Spinal cord (tissue), 10 donors: ENCODE measurements around the gene RXFP3. TPM values are rescaled to one million over a fixed set of nuclear protein-coding genes. Genes with fewer than 3 reads are reported as not detected.
A peak's percentile ranks its signal among the peaks of the same experiment; 100 is the strongest.

ENCODE experiments used
- DNase-seq, 6 donors: peaks; one replicate each; pipeline versions ENCODE4 v3.0.0 to v3.0.0-alpha.2; 2013 to 2015; ENCODE audit warnings: low spot score in 6 of 6, low read depth in 4 of 6
- H3K27ac ChIP-seq: one replicate; pipeline ENCODE4 v1.5.1; 2013; ENCODE audit warnings: low read depth, low read length, control low read depth
- H3K27me3 ChIP-seq: one replicate; pipeline ENCODE4 v1.6.1; 2013; ENCODE audit warnings: low read length; ENCODE audit not compliant: control insufficient read depth, insufficient read depth
- H3K36me3 ChIP-seq: one replicate; pipeline ENCODE4 v1.6.1; 2013; ENCODE audit warnings: low read length; ENCODE audit not compliant: control insufficient read depth, insufficient read depth
- H3K4me1 ChIP-seq: one replicate; pipeline ENCODE4 v1.6.1; 2013; ENCODE audit warnings: low read length; ENCODE audit not compliant: control insufficient read depth, insufficient read depth
- H3K4me3 ChIP-seq: one replicate; pipeline ENCODE4 v1.5.1; 2013; ENCODE audit warnings: low read depth, low read length, control low read depth
- H3K9me3 ChIP-seq: one replicate; pipeline ENCODE4 v1.6.1; 2013; ENCODE audit warnings: low read length; ENCODE audit not compliant: control insufficient read depth, insufficient read depth
- WGBS: methylation state at CpG from one replicate; pipeline ENCODE4 v1.1.5; 2013; ENCODE audit warnings: missing lambda C conversion rate; ENCODE audit not compliant: insufficient coverage; 5-methylcytosine and 5-hydroxymethylcytosine counted together
- long read RNA-seq, 4 donors: transcript quantifications; one replicate each; lab custom pipeline, GENCODE V29; 2026
- polyA plus RNA-seq, 2 donors: library from polyadenylated mRNA; unstranded; fragments of 120-200 nt; gene quantifications; one replicate each; pipeline ENCODE4 v1.2.1, GENCODE V29; 2013; ENCODE audit not compliant: insufficient read length in 2 of 2
- total RNA-seq, 2 donors: library from RNA; depleted of rRNA in 1 of 2; stranded (reverse); fragments of 120-200 nt in 1 of 2; fragments of >200 nt in 1 of 2; gene quantifications; one replicate each; pipeline versions ENCODE4 v1.2.3 to v1.2.4, GENCODE V29; 2013 to 2014
- donor health status: healthy.

Gene RXFP3
- total RNA-seq (under 1 TPM; 0.28 to 0.89 TPM), polyA plus RNA-seq (under 1 TPM; 0.54 to 0.59 TPM)
- long read RNA-seq, donor 1, partial matches to known transcripts, result 0 of 2 reads
- long read RNA-seq, donor 1, other reads (novel, unspliced or antisense), result 0 of 2 reads
- long read RNA-seq, donor 2, result 0 reads
- long read RNA-seq, donor 3, result 0 reads
- long read RNA-seq, donor 4, result 0 reads

- H3K27ac ChIP-seq, result no peak within 1 kb of the TSS
- peaks cover 33% of the 10 kb centered on the region for H3K4me1 ChIP-seq
- no peaks in the 10 kb centered on the region for H3K9me3 ChIP-seq
- H3K4me3 ChIP-seq, result peak within 1 kb of the TSS; percentile 16
- H3K27me3 ChIP-seq, result peaks cover 54% of the 10 kb centered on the region
- 3% methylated on average over 45 of the region's 45 CpGs for WGBS
- H3K36me3 ChIP-seq, result no peaks in the 10 kb centered on the region
- peak in 2 of 6 donors; percentile 40 to 49 for DNase-seq
Observed at GRCh38 chr5:33936381-33937016, at the start of gene RXFP3. TSS of gene RXFP3 (plus strand) at chr5:33936386. CDS start at chr5:33936741, 355 bp downstream.

- no peaks in the 10 kb centered on the region for H3K36me3 ChIP-seq
- H3K9me3 ChIP-seq, result no peaks in the 10 kb centered on the region
- DNase-seq, result no peak
- H3K27me3 ChIP-seq, result peaks cover 11% of the 10 kb centered on the region
- peaks cover 12% of the 10 kb centered on the region for H3K4me1 ChIP-seq
- no CpG with 5 or more reads among the region's 3 CpGs for WGBS
- no peak overlapping the region for H3K4me3 ChIP-seq
- H3K27ac ChIP-seq, result no peak overlapping the region
Observed at GRCh38 chr5:33887268-33887667, 48.9 kb upstream of the RXFP3 start.

- peak in 1 of 6 donors; percentile 9 for DNase-seq
- 100% methylated on average over 1 of the region's 4 CpGs for WGBS
- Histone ChIP-seq H3K9me3 (peaks cover 2% of the 10 kb centered on the region), H3K4me1 (peaks cover 18% of the 10 kb centered on the region), H3K36me3 (no peaks in the 10 kb centered on the region), H3K27ac (no peak overlapping the region), H3K27me3 (peaks cover 13% of the 10 kb centered on the region), H3K4me3 (no peak overlapping the region)
Observed at GRCh38 chr5:33888587-33888986, 47.6 kb upstream of the RXFP3 start.

- DNase-seq, result peak in 4 of 6 donors; percentile 7 to 70 (median 14)
- Histone ChIP-seq H3K27ac (peak overlapping the region; percentile 26), H3K36me3 (no peaks in the 10 kb centered on the region), H3K9me3 (peaks cover 5% of the 10 kb centered on the region), H3K4me1 (peaks cover 18% of the 10 kb centered on the region), H3K27me3 (peaks cover 13% of the 10 kb centered on the region), H3K4me3 (peak overlapping the region; percentile 51)
- WGBS, result 49% methylated on average over 11 of the region's 12 CpGs
Observed at GRCh38 chr5:33890131-33891032, 45.8 kb upstream of the RXFP3 start.

- Histone ChIP-seq H3K27ac (peak overlapping the region; percentile 67), H3K4me3 (peak overlapping the region; percentile 51), H3K9me3 (peaks cover 5% of the 10 kb centered on the region), H3K27me3 (peaks cover 13% of the 10 kb centered on the region), H3K4me1 (peaks cover 18% of the 10 kb centered on the region), H3K36me3 (no peaks in the 10 kb centered on the region)
- DNase-seq, result peak in 1 of 6 donors; percentile 27
- WGBS, result 4% methylated on average over 3 of the region's 6 CpGs
Observed at GRCh38 chr5:33891446-33891787, 44.8 kb upstream of the RXFP3 start.

- Histone ChIP-seq H3K4me3 (peak within 1 kb of the TSS; percentile 51), H3K27ac (peak within 1 kb of the TSS; percentile 67), H3K9me3 (peaks cover 5% of the 10 kb centered on the region), H3K36me3 (no peaks in the 10 kb centered on the region), H3K4me1 (peaks cover 18% of the 10 kb centered on the region), H3K27me3 (peaks cover 13% of the 10 kb centered on the region)
- WGBS, result 3% methylated on average over 35 of the region's 45 CpGs
- DNase-seq, result peak in 3 of 6 donors; percentile 9 to 68 (median 67)
Observed at GRCh38 chr5:33891788-33892619, 44.2 kb upstream of the RXFP3 start, which contains the start of gene ADAMTS12. TSS of gene ADAMTS12 (minus strand) at chr5:33891990. CDS start at chr5:33891856, 134 bp downstream.

GRCh38 chr5:33892620-33893137, 43.5 kb upstream of the RXFP3 start:
- H3K36me3 ChIP-seq, result no peaks in the 10 kb centered on the region
- 31% methylated on average over 4 of the region's 5 CpGs for WGBS
- H3K4me3 ChIP-seq, result peak overlapping the region; percentile 51
- peaks cover 18% of the 10 kb centered on the region for H3K4me1 ChIP-seq
- peaks cover 5% of the 10 kb centered on the region for H3K9me3 ChIP-seq
- H3K27ac ChIP-seq, result peak overlapping the region; percentile 67
- peak in 5 of 6 donors; percentile 17 to 82 (median 48) for DNase-seq
- H3K27me3 ChIP-seq, result peaks cover 13% of the 10 kb centered on the region

GRCh38 chr5:33894566-33894965, 41.6 kb upstream of the RXFP3 start:
- WGBS, result 100% methylated on average over 1 of the region's 1 CpG
- peaks cover 18% of the 10 kb centered on the region for H3K4me1 ChIP-seq
- peaks cover 13% of the 10 kb centered on the region for H3K27me3 ChIP-seq
- H3K4me3 ChIP-seq, result no peak overlapping the region
- H3K27ac ChIP-seq, result no peak overlapping the region
- DNase-seq, result no peak
- peaks cover 5% of the 10 kb centered on the region for H3K9me3 ChIP-seq
- no peaks in the 10 kb centered on the region for H3K36me3 ChIP-seq

- Histone ChIP-seq H3K36me3 (no peaks in the 10 kb centered on the region), H3K27ac (no peak overlapping the region), H3K27me3 (no peaks in the 10 kb centered on the region), H3K4me3 (no peak overlapping the region), H3K4me1 (no peaks in the 10 kb centered on the region), H3K9me3 (peaks cover 3% of the 10 kb centered on the region)
- WGBS, result no CpG with 5 or more reads among the region's 1 CpG
- DNase-seq, result no peak
Observed at GRCh38 chr5:33901156-33901555, 35.0 kb upstream of the RXFP3 start.
